Inferior parietal cortex (tissue), 1 donor: ENCODE data around the gene TOMM70.

Experiments
- DNase-seq: peaks from one replicate; pipeline ENCODE4 v3.0.0-alpha.2; 2016; ENCODE audit errors: extremely low spot score

The TOMM70 gene

DNA sequence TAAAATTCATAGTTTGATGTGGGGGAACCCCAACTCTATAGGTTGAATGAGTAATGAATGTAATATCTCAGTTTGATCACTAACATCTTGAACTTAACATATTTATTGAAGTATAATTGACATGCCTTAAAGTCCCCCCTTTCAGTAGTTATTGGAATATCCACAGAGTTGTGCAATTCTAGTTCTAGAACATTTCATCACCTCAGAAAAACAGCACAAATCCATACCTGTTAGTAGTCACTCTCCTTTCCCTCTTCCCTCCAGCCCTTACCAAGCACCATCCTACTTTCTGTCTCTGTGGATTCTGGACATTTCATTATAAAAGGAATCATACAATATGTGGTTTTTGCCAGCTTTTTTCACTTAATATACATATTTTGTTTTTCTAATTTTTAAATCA, 75.1 kb downstream of the TOMM70 start:
- no peak for DNase-seq

DNA sequence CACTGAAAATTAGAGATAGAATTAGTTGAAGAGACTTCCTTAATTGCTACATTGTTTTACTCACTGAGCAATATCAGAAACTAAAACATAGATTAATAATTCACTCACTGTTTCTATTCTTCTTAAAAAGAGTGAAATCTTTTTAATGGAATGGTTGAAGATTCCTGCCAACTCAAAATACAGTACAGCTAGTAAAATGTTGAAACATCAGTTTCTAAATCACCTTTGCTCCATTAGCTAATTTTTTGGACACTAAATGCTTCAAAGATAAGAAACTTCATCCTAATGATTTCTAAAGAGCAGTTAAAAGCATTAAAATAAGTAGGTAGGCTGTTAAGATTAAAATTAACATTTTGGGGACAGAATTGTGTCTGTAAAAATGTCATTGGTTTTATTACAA, 76.8 kb downstream of the TOMM70 start:
- no peak for DNase-seq

DNA sequence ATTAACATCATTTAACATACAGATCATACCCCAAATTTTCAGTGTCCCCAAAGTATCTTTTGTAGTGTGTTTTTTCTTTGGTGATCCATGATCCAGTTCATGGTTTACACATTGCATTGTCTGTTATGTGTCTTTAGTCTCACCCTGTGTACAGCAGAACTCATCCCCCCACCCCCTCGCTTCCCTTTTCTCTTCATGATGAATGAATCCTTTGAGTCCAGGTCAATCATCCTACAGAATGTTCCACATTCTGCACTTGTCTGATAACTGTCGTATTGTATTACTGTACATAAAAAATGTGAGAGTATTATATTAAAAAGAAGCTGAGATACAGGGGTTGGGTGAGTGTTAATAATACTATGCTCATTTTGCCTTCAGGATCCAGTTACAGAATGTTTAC, 80.9 kb downstream of the TOMM70 start:
- DNase-seq, result no peak

DNA sequence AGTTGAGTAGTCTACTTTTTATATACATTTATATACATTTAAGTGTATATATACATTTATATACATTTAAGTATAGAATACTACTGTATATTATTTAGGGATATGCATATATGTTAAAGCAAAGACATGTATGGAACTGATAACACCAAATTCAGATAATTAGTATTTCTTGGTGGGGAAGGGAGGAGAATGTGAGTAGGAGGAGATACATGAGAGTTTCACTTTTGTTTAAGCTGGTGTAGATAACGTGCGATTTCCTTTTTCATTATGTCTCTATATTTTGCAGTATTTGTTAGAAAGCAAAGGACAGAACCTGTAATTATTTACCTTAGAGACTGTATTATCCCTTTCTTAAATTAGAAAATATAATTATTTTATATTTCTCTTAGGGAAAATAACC, 83.0 kb downstream of the TOMM70 start:
- DNase-seq, result no peak

- peak; percentile 66 for DNase-seq
Observed at GRCh38 chr3:100316641-100317069, 84.2 kb downstream of the TOMM70 start.
